ENCODE results near the gene TRAF5.
"Not testable (repeated sequence)": the region's sequence is repeated elsewhere in the genome, so short reads cannot be mapped to it uniquely, and the experiment has no call there.

TRAF5 gene

GRCh38 chr1:211319892-211320291 is 6.7 kb upstream of the TRAF5 start:
- no peaks in the 10 kb centered on the region for H3K9me3 Mint-ChIP-seq
- intact Hi-C loops (cut with micrococcal nuclease): no loop called here
- H3K4me1 Mint-ChIP-seq (ENCODE audit: low read depth): no peaks in the 10 kb centered on the region
- no peak overlapping the region for H3K4me3 Mint-ChIP-seq
- H3K36me3 Mint-ChIP-seq (ENCODE audit: low read depth): no peaks in the 10 kb centered on the region
- H3K27me3 Mint-ChIP-seq: peaks cover 3% of the 10 kb centered on the region
- no peak overlapping the region for H3K27ac Mint-ChIP-seq

- intact Hi-C loops (cut with micrococcal nuclease): no loop called here
- no peaks in the 10 kb centered on the region for H3K36me3 Mint-ChIP-seq (ENCODE audit: low read depth)
- H3K9me3 Mint-ChIP-seq: no peaks in the 10 kb centered on the region
- peaks cover 1% of the 10 kb centered on the region for H3K4me1 Mint-ChIP-seq (ENCODE audit: low read depth)
- H3K27ac Mint-ChIP-seq: no peak overlapping the region
- no peak overlapping the region for H3K4me3 Mint-ChIP-seq
- peaks cover 6% of the 10 kb centered on the region for H3K27me3 Mint-ChIP-seq
Measured at GRCh38 chr1:211320980-211321379, 5.7 kb upstream of the TRAF5 start.

- H3K27me3 Mint-ChIP-seq; H3K36me3 Mint-ChIP-seq (ENCODE audit: low read depth); H3K9me3 Mint-ChIP-seq; H3K4me1 Mint-ChIP-seq (ENCODE audit: low read depth); H3K27ac Mint-ChIP-seq; H3K4me3 Mint-ChIP-seq: not testable (repeated sequence)
- intact Hi-C loops (cut with micrococcal nuclease): loop anchor here (2.0 kb wide), 1 partner anchor 193 kb away; no protein-coding TSS in a partner anchor
Measured at GRCh38 chr1:211321646-211322045, 5.0 kb upstream of the TRAF5 start.

GRCh38 chr1:211323156-211324063 is 3.2 kb upstream of the TRAF5 start:
- H3K4me3 Mint-ChIP-seq: no peak overlapping the region
- H3K9me3 Mint-ChIP-seq: no peaks in the 10 kb centered on the region
- peaks cover 12% of the 10 kb centered on the region for H3K27me3 Mint-ChIP-seq
- H3K36me3 Mint-ChIP-seq (ENCODE audit: low read depth): peaks cover 6% of the 10 kb centered on the region
- no peak overlapping the region for H3K27ac Mint-ChIP-seq
- H3K4me1 Mint-ChIP-seq (ENCODE audit: low read depth): peaks cover 21% of the 10 kb centered on the region
- intact Hi-C loops (cut with micrococcal nuclease): loop anchor here (1.0 to 2.0 kb wide), 3 partner anchors 153 to 332 kb away; no protein-coding TSS in a partner anchor

GRCh38 chr1:211324992-211325775 is 1.4 kb upstream of the TRAF5 start:
- H3K9me3 Mint-ChIP-seq: no peaks in the 10 kb centered on the region
- H3K27me3 Mint-ChIP-seq: peaks cover 12% of the 10 kb centered on the region
- H3K36me3 Mint-ChIP-seq (ENCODE audit: low read depth): peaks cover 8% of the 10 kb centered on the region
- intact Hi-C loops (cut with micrococcal nuclease): no loop called here
- H3K27ac Mint-ChIP-seq: no peak overlapping the region
- peaks cover 37% of the 10 kb centered on the region for H3K4me1 Mint-ChIP-seq (ENCODE audit: low read depth)
- H3K4me3 Mint-ChIP-seq: no peak overlapping the region

- H3K27ac Mint-ChIP-seq: peak overlapping the region; percentile 83
- H3K4me1 Mint-ChIP-seq (ENCODE audit: low read depth): peaks cover 46% of the 10 kb centered on the region
- H3K9me3 Mint-ChIP-seq: no peaks in the 10 kb centered on the region
- peaks cover 12% of the 10 kb centered on the region for H3K27me3 Mint-ChIP-seq
- peaks cover 13% of the 10 kb centered on the region for H3K36me3 Mint-ChIP-seq (ENCODE audit: low read depth)
- H3K4me3 Mint-ChIP-seq: peak overlapping the region; percentile 87
- intact Hi-C loops (cut with micrococcal nuclease): loop anchor here (2.0 kb wide), 1 partner anchor 57 kb away; no protein-coding TSS in a partner anchor
Measured at GRCh38 chr1:211326140-211326527, 499 bp upstream of the TRAF5 start.

- H3K9me3 Mint-ChIP-seq: no peaks in the 10 kb centered on the region
- H3K36me3 Mint-ChIP-seq (ENCODE audit: low read depth): peaks cover 13% of the 10 kb centered on the region
- H3K27ac Mint-ChIP-seq: peak overlapping the region; percentile 83
- peak overlapping the region; percentile 87 for H3K4me3 Mint-ChIP-seq
- H3K27me3 Mint-ChIP-seq: peaks cover 12% of the 10 kb centered on the region
- intact Hi-C loops (cut with micrococcal nuclease): loop anchor here (2.0 kb wide), 1 partner anchor 55 kb away; no protein-coding TSS in a partner anchor
- peaks cover 56% of the 10 kb centered on the region for H3K4me1 Mint-ChIP-seq (ENCODE audit: low read depth)
Measured at GRCh38 chr1:211327346-211327921, 801 bp downstream of the TRAF5 start.

- intact Hi-C loops (cut with micrococcal nuclease): no loop called here
- H3K27me3 Mint-ChIP-seq: peaks cover 12% of the 10 kb centered on the region
- peaks cover 63% of the 10 kb centered on the region for H3K4me1 Mint-ChIP-seq (ENCODE audit: low read depth)
- peaks cover 13% of the 10 kb centered on the region for H3K36me3 Mint-ChIP-seq (ENCODE audit: low read depth)
- H3K27ac Mint-ChIP-seq: no peak overlapping the region
- no peak overlapping the region for H3K4me3 Mint-ChIP-seq
- no peaks in the 10 kb centered on the region for H3K9me3 Mint-ChIP-seq
Measured at GRCh38 chr1:211328084-211328694, 1.6 kb downstream of the TRAF5 start.

- H3K4me1 Mint-ChIP-seq (ENCODE audit: low read depth): peaks cover 63% of the 10 kb centered on the region
- peaks cover 12% of the 10 kb centered on the region for H3K27me3 Mint-ChIP-seq
- H3K9me3 Mint-ChIP-seq: no peaks in the 10 kb centered on the region
- H3K36me3 Mint-ChIP-seq (ENCODE audit: low read depth): peaks cover 13% of the 10 kb centered on the region
- intact Hi-C loops (cut with micrococcal nuclease): no loop called here
- H3K27ac Mint-ChIP-seq: no peak overlapping the region
- H3K4me3 Mint-ChIP-seq: no peak overlapping the region
Measured at GRCh38 chr1:211328866-211329475, 2.3 kb downstream of the TRAF5 start.

GRCh38 chr1:211329764-211330201 is 3.1 kb downstream of the TRAF5 start:
- Mint-ChIP-seq H3K27me3 (peaks cover 10% of the 10 kb centered on the region), H3K36me3 (ENCODE audit: low read depth) (peaks cover 13% of the 10 kb centered on the region), H3K4me3 (no peak overlapping the region), H3K27ac (no peak overlapping the region), H3K9me3 (no peaks in the 10 kb centered on the region), H3K4me1 (ENCODE audit: low read depth) (peaks cover 66% of the 10 kb centered on the region)
- intact Hi-C loops (cut with micrococcal nuclease): no loop called here

GRCh38 chr1:211330282-211330936 is 3.8 kb downstream of the TRAF5 start:
- Mint-ChIP-seq H3K27me3 (peaks cover 10% of the 10 kb centered on the region), H3K36me3 (ENCODE audit: low read depth) (peaks cover 13% of the 10 kb centered on the region), H3K9me3 (no peaks in the 10 kb centered on the region), H3K4me1 (ENCODE audit: low read depth) (peaks cover 71% of the 10 kb centered on the region), H3K4me3 (no peak overlapping the region), H3K27ac (no peak overlapping the region)
- intact Hi-C loops (cut with micrococcal nuclease): no loop called here

- Mint-ChIP-seq H3K27ac (no peak overlapping the region), H3K36me3 (ENCODE audit: low read depth) (peaks cover 13% of the 10 kb centered on the region), H3K9me3 (no peaks in the 10 kb centered on the region), H3K4me1 (ENCODE audit: low read depth) (peaks cover 74% of the 10 kb centered on the region), H3K27me3 (peaks cover 5% of the 10 kb centered on the region), H3K4me3 (no peak overlapping the region)
- intact Hi-C loops (cut with micrococcal nuclease): no loop called here
Measured at GRCh38 chr1:211331011-211331709, 4.5 kb downstream of the TRAF5 start.

All from dendritic cell treated with granulocyte-macrophage colony-stimulating factor and Interleukin-4, amounts not matched to agents 40 ng/mL and 50 ng/mL, for 4 days (primary cell).